ENCODE data around the gene GTF2H3. TPM values are rescaled to one million over a fixed set of nuclear protein-coding genes. Genes with fewer than 3 reads are reported as not detected.

GTF2H3 gene
- total and polyA plus RNA-seq, 8 donors, result 27.2 to 40.1 (median 36.8) TPM

GRCh38 chr12:123705935-123706334 is 72.3 kb downstream of the GTF2H3 start:
- Histone ChIP-seq H3K27ac (no peak overlapping the region), H3K4me1 (no peaks in the 10 kb centered on the region), H3K27me3 (no peaks in the 10 kb centered on the region), H3K36me3 (peaks cover 0 to 14% of the 10 kb centered on the region in 2 donors), H3K4me3 (no peak overlapping the region), H3K9me3 (no peaks in the 10 kb centered on the region)
- ATAC-seq (no peak), DNase-seq (no peak)
- intact Hi-C loops (cut with DNase I), result no loop called here
- no peak for TF ChIP-seq CTCF (IDR thresholded peaks at IDR 0.05)

GRCh38 chr12:123707466-123707865 is 73.8 kb downstream of the GTF2H3 start:
- no peak for TF ChIP-seq CTCF (IDR thresholded peaks at IDR 0.05)
- H3K27me3 ChIP-seq, result no peaks in the 10 kb centered on the region
- no peak for ATAC-seq

More at GRCh38 chr12:123707466-123707865, 73.8 kb downstream of the GTF2H3 start:
- H3K4me1 ChIP-seq, result peaks cover 0 to 7% of the 10 kb centered on the region in 2 donors
- H3K9me3 ChIP-seq, result no peaks in the 10 kb centered on the region
- peaks cover 0 to 14% of the 10 kb centered on the region in 2 donors for H3K36me3 ChIP-seq
- intact Hi-C loops (cut with DNase I), result no loop called here
- DNase-seq, result no peak
- no peak overlapping the region for H3K27ac ChIP-seq
- H3K4me3 ChIP-seq, result no peak overlapping the region

Other genes with a start within 250 kb of the GTF2H3 start
- gene KMT5A, start 249.7 kb upstream of the GTF2H3 start, total RNA-seq, result 10 to 100 TPM; 39.7 to 42.4 TPM
- 10 to 100 TPM; 53.4 to 65.0 (median 57.0) TPM for gene KMT5A, start 249.7 kb upstream of the GTF2H3 start, polyA plus RNA-seq (ENCODE audit: insufficient read length in 6 of 6)
- 10 to 100 TPM in 1 of 2 donors, 1 to 10 TPM in 1; 8.9 to 14.0 TPM for gene RILPL2, start 197.1 kb upstream of the GTF2H3 start, total RNA-seq
- 1 to 10 TPM; 4.6 to 5.7 (median 5.2) TPM for gene RILPL2, start 197.1 kb upstream of the GTF2H3 start, polyA plus RNA-seq (ENCODE audit: insufficient read length in 6 of 6)
- gene SNRNP35, start 175.7 kb upstream of the GTF2H3 start, total RNA-seq, result 10 to 100 TPM; 22.6 to 24.5 TPM
- gene SNRNP35, start 175.7 kb upstream of the GTF2H3 start, polyA plus RNA-seq (ENCODE audit: insufficient read length in 6 of 6), result 10 to 100 TPM; 35.3 to 42.6 (median 39.0) TPM
- 10 to 100 TPM; 11.9 to 19.1 TPM for gene RILPL1, start 100.1 kb upstream of the GTF2H3 start, total RNA-seq
- gene RILPL1, start 100.1 kb upstream of the GTF2H3 start, polyA plus RNA-seq (ENCODE audit: insufficient read length in 6 of 6), result 10 to 100 TPM; 19.2 to 25.2 (median 23.1) TPM
- gene TMED2, start 49.3 kb upstream of the GTF2H3 start, total RNA-seq, result 100 to 1,000 TPM; 270 to 343 TPM
- 100 to 1,000 TPM; 162 to 214 (median 193) TPM for gene TMED2, start 49.3 kb upstream of the GTF2H3 start, polyA plus RNA-seq (ENCODE audit: insufficient read length in 6 of 6)
- gene DDX55, start 31.7 kb upstream of the GTF2H3 start, total RNA-seq, result 10 to 100 TPM; 13.9 to 21.5 TPM
- 10 to 100 TPM; 36.1 to 59.3 (median 45.4) TPM for gene DDX55, start 31.7 kb upstream of the GTF2H3 start, polyA plus RNA-seq (ENCODE audit: insufficient read length in 6 of 6)
- gene EIF2B1, start 143 bp upstream of the GTF2H3 start, total RNA-seq, result 10 to 100 TPM; 40.7 to 42.7 TPM
- gene EIF2B1, start 143 bp upstream of the GTF2H3 start, polyA plus RNA-seq (ENCODE audit: insufficient read length in 6 of 6), result 10 to 100 TPM; 65.6 to 73.4 (median 68.4) TPM
- 10 to 100 TPM; 11.0 to 12.6 TPM for gene TCTN2, start 37.3 kb downstream of the GTF2H3 start, total RNA-seq
- 10 to 100 TPM; 20.2 to 30.2 (median 26.6) TPM for gene TCTN2, start 37.3 kb downstream of the GTF2H3 start, polyA plus RNA-seq (ENCODE audit: insufficient read length in 6 of 6)
- gene ATP6V0A2, start 78.5 kb downstream of the GTF2H3 start, total RNA-seq, result 10 to 100 TPM; 20.7 to 37.2 TPM
- gene ATP6V0A2, start 78.5 kb downstream of the GTF2H3 start, polyA plus RNA-seq (ENCODE audit: insufficient read length in 6 of 6), result 10 to 100 TPM; 21.7 to 28.0 (median 25.0) TPM
- gene DNAH10, start 128.5 kb downstream of the GTF2H3 start, total RNA-seq, result 1 to 10 TPM in 1 of 2 donors, under 1 TPM in 1; 0.79 to 4.0 TPM
- 10 to 100 TPM in 1 of 6 donors, 1 to 10 TPM in 5; 3.5 to 10.4 (median 7.8) TPM for gene DNAH10, start 128.5 kb downstream of the GTF2H3 start, polyA plus RNA-seq (ENCODE audit: insufficient read length in 6 of 6)

All from left lung (tissue), 10 donors.